ENCODE data around the gene PRMT9.

GRCh38 chr4:147635348-147635747 lies 48.6 kb downstream of the PRMT9 start:
- TF ChIP-seq MAX (IDR thresholded peaks at IDR 0.05) (no peak), FOXM1 (IDR thresholded peaks at IDR 0.05; ENCODE audit: borderline replicate concordance, low read depth) (no peak), EP300 (IDR thresholded peaks at IDR 0.05; ENCODE audit: borderline replicate concordance) (no peak), YY1 (IDR thresholded peaks at IDR 0.05; ENCODE audit: low read depth) (no peak)

All from Ishikawa (cell line).